ENCODE data around the gene TAL2.

Gene TAL2

GRCh38 chr9:105637787-105638395 is 24.4 kb upstream of the TAL2 start:
- TF ChIP-seq CTCF (IDR thresholded peaks at IDR 0.05): no peak
- DNase-seq (ENCODE audit: low spot score): no peak
- Histone ChIP-seq H3K27ac (no peak overlapping the region), H3K4me3 (no peak overlapping the region)

DNA sequence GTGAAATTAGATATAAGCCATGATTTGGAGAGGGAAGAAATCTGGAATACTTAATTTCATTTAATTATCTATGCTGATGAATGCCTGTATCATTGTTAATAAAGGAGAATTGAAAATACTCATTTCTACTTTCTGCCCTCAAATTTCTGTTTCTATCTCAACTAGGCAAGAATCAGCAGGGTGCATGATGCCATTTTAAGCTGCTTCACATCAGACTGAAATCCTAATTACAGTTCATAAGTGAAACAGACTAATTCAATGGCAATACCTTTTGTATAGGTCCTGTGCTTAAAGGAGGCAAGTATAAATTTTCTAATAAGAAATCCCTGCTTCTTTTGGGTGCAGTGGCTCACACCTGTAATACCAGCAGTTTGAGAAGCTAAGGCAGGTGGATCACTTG is 22.3 kb upstream of the TAL2 start:
- Histone ChIP-seq H3K4me3 (no peak overlapping the region), H3K27ac (no peak overlapping the region)
- DNase-seq (ENCODE audit: low spot score): no peak
- TF ChIP-seq CTCF (IDR thresholded peaks at IDR 0.05): no peak

DNA sequence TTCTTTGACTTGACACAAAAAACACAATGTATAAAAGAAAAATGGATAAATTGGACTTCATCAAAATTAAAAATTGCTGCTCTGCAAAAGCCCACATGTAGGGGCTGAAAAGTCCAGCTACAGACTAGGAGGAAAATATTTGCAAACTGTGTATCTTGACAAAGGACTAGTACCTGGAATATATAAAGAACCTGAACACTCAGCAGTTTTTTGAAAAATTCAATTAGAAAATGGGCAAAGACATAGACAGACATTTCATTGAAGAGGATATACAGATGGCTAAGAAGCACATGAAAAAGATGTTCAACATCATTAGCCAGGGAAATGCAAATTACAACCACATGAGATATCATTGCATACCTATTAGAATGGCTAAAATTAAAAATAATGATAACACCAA is 18.5 kb upstream of the TAL2 start:
- no peak overlapping the region for H3K27ac ChIP-seq
- DNase-seq (ENCODE audit: low spot score): no peak
- TF ChIP-seq CTCF (IDR thresholded peaks at IDR 0.05): no peak
- no peak overlapping the region for H3K4me3 ChIP-seq

DNA sequence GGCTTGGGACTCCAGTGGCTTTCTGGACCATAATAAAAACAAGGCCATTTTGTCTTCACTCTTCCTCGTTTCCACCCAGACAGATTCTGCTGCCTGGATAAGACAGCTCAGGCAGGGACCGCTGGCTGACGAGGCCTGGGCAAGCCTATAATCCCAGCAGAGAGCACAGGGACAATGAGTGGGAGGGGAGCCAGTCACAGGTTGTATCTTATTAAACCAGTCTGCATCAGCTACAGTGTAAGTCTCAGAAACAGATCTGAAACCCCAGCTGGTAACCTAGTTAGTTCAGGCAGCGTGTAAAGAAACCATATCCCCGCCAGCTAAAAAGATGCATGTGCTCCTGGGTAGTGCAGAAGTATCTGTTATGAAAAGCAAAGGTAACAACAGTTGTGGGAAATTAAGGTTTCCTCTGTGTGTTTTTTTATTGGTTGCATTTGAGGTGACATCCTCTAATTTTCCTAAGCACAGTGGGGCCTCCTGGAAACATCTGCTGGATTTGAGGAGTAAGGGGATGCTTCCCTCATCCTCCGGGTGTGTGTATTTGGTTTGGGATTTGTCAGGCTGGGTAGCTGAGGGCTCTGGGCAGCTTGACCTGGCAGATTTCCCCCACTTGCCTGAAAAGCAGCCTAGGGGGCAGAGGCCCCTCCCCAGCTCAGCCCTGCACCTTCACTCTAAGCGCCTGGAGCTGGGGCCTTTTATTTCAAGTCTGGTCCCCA is 15.2 kb upstream of the TAL2 start:
- DNase-seq (ENCODE audit: low spot score): no peak
- no peak overlapping the region for H3K27ac ChIP-seq
- TF ChIP-seq CTCF (IDR thresholded peaks at IDR 0.05): no peak
- H3K4me3 ChIP-seq: no peak overlapping the region

DNA sequence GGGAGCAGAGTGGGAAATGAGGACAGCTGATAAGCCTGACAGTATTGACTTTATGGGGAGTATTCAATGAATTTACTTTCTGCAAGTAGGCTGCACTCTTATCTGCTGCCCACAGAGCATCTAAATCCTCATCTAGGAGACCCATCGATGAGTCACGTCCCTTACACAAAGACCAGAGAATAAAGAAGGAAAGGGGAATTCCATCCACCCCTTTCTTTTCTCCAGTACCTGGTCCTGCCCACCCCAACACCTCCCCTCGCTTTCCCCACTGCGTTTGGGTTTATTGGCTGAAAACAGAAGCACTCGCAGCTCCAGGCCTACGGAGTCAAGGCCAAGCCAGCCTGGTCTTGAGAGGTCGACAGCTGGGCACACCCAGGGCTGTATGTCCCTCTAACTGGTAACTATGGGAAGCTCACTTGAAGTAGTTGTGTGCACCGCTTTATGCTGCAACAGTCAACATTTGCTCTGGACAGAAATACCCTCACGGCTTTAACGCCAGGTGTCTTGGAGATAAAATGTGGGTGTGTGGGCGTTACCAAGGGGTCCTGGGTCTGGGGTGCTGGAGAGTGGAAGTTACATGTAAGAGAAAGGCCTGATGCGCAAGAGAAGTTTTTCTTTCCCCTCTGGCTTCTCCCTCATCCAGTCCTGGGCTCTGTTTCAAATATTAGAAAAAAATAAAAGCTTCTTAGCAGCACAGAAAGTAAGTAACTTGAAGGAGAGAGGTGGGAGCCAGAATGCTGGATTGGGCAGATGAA is 14.5 kb upstream of the TAL2 start:
- no peak for TF ChIP-seq CTCF (IDR thresholded peaks at IDR 0.05)
- H3K4me3 ChIP-seq: no peak overlapping the region
- no peak overlapping the region for H3K27ac ChIP-seq
- DNase-seq (ENCODE audit: low spot score): no peak

DNA sequence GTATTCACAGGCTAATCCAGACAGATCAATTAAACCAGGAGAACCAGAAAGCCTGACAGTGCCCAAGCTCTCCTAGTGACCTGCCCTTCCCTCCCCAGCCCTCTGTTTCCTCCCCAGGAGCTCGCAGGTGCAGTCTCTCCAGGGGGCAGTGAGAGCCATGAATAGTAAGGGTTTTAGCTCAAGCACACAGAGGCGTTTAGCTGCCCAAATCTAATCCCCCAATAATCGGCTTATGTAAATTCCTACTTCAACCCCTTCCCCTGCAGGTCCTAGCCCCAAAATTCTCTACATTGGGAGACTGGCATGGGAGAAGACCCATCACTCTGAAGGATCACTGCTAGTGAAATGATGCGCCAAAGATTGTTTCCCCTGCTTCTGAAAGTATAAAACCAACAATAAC is 10.5 kb upstream of the TAL2 start:
- no peak for TF ChIP-seq CTCF (IDR thresholded peaks at IDR 0.05)
- DNase-seq (ENCODE audit: low spot score): no peak

More for the DNA sequence above, 10.5 kb upstream of the TAL2 start:
- no peak overlapping the region for H3K4me3 ChIP-seq
- H3K27ac ChIP-seq: no peak overlapping the region
